Measurements from ENCODE around the gene BLOC1S2.
"Not testable (repeated sequence)": the region's sequence is repeated elsewhere in the genome, so short reads cannot be mapped to it uniquely, and the experiment has no call there.

The BLOC1S2 gene

DNA sequence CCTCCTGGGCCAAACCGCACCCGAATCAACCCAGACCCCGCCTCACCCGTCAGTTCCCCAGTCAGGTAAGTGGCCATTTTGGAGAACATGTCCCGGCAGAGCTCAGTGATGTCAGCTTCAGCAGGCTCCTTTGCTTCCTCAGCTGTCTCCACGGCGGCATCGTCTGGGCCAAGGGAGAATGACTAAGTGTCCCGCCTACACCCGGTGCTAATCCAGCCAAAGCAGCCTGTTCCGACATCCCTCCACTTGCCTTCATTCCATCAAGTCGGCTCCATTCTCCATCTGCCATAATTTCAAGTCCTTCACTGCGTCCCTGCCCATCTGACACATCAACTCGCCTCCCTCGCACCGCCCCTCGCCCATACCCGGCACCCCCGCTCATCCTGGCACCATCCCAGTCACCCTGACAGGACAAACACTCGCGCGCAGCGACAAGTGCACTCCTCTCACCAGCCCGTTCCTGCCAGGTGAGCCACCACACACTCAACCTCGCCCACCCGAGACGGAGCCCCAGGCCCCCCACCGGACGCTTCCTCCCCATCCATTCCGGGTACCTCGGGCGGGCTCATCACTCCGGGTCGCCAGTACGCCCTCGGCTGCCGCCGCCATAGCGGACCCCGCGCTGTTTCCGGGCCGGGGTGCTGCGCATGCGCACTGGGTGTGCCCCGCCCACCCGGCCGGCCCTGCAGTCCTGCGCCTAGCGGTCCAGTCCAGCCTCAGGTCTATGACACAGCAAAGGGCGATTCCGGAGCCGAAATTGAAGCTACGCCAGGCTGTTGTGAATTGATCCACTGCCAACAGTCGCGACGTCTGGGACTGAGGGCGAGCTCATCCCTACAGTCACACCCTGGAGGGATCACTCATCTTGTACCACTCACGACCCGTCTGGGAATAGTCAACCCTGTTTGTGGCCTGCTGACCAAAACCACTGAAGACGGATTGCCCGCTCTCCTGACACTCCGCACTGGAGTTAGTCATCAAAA lies at the start of gene BLOC1S2:
BLOC1S2 (minus strand) TSS at position 630 of the 983 bp plus-strand sequence; CDS start at position 609, 21 bp downstream.
- no peak for FAIRE-seq

DNA sequence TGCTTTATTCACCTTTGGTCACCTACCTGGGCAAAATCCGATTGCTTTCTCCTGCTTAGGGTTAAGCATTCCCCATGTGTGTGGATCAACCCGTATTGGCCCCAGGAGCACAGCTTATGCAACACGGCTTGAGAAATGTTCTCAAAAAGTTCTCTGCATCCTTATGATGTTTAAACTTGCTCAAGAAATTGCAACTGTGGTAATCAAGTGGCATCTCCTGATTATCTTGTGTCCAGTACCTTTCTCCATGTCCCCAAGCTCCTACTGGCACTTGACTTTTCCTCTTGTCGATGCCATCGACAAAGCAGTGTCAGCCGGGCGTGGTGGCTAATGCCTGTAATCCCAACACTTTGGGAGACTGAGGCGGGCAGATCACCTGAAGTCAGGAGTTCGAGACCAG lies 48.3 kb upstream of the BLOC1S2 start:
- no peak for FAIRE-seq

DNA sequence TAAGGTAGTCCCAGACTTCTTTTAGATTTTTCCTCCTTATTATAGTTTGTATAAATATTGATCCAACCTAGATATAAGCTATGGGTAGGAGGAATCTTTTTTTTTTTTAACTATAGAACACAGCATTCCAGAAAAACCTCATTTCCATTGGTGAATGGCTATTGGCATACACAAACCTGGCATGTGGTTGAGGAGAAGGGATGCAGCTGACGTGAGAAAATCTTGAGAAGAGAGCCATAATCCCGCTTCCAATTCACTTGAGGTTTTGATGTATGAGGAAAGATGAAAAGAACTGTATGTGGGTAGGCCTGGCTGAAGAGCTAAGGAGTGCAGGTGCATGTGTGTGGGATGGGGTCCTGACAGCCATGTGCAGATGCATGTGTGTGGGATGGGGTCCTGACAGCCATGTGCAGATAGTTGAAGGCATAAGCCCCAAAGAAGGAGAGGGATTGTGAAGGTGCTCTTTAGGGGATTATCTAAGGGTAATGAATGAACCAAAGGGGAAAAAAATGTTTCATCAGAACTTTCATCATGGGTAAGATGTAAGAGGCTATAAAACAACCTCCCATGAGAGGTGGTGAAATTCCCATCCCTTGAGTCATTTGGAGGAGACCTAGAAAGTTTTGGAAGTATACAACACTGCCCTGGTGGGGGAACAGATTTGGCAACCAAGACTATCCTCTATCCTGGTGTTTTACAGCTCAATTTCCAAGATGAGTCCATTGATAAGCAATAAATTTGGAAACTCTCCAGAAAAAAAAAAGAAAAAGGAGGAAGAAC lies 47.4 kb upstream of the BLOC1S2 start:
- no peak for FAIRE-seq

DNA sequence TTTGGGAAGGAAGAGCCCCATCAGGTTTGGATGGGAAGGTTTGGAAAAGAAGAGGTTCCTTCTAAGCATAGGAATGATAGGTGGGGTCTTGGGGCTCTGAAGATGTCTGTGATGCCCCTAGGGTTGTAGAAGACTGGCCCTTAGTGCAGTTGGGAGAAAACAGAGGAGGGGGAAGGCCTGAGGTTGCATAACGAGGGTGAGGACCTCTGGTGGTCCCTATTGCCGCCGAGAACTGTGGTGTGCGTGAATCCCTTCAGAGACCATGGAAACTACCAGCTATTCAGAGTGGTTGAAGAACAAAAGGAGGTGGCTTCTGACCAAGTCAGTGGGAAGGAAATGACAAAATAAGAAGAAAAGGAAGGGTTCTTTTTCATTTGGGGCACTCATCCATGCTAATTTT lies 46.6 kb upstream of the BLOC1S2 start:
- no peak for FAIRE-seq

DNA sequence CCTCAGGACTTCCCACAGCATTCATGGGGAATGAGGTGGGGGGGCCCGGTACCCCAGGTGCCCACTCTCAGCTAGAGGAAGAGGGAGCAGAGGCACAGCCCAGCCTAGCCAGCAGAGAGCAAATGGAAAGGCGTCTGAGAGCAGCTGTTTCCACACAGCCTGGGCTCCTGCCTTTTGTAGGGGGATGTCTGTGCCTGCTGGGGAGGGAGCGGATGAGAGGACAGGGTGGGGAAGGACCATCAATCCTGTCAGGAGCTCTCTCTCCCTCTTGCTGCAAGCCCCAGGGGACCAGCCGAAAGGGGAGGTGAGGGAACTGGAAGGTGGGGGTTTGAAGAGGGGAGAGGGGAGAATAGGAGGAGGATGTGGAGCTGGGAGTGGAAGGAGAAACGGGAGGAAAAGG lies 43.6 kb upstream of the BLOC1S2 start, which contains the start of gene PKD2L1:
PKD2L1 (minus strand) TSS at position 150 of the 400 bp plus-strand sequence; CDS start at position 25, 125 bp downstream.
- FAIRE-seq: no peak

DNA sequence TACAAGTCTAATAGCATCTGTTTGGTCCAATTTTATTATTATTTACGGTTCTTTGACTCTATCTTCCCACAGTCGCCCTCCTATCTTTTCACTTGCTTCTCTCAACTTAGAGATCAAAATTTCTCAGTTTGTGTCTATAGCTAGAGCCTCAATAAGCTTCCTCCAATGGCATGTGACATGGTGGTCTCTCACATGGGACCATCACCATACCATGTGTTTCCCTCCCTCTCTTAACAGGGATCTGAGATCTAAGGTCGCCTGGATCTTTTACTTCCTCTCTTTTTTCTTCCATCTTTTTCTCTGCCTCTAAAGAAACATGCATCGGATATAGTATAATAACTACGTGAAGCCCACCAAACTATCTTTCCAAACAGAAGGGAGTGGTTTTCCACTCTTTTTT lies 41.7 kb upstream of the BLOC1S2 start:
- no peak for FAIRE-seq

DNA sequence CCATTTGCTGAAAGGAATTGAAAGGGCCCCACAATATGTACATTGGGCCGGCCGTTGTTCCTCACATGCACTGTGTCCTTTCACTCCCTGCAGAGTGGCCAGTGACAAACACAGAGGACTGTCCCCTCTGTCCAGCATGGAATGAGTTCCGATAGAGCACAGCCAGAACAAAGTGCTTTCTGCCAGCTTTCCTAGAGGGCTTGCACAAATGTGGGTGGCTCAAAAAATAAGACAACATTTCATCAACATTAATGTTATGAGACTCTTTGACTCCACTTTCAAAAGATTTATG lies 41.2 kb upstream of the BLOC1S2 start:
- no peak for FAIRE-seq

DNA sequence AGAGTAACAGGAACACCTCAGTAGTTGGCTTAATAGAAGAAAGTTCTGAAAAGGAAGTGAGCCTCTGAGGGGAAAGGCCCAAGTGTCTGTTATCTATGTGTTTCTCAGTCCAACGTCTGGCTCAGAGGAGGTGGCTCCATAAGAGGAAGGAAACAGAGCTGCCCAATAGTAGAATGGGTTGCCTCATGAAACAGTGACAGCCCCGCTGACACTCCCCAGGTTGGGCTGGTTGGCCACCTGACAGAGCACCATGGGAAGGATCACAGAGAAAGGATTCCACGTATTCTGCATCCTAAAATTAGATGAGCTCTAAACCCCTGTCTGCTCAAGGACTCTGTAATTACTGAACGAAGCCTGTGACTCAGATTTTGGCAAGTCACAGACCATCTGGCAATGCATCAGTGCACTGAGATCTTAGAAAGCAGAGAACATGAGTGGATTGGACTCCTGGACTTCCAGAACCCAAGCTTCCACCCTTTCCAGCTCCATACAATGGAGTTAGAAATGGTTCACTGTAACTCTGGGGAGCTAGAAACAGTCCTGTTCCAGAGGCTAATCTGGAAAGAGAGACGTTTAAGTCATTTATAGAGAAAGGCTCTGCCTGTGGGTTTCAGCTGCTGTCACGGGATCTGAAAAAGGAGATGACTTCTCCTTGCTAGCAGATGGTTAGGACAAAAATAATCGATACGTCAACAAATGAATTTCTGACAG lies 40.7 kb upstream of the BLOC1S2 start:
- no peak for FAIRE-seq

DNA sequence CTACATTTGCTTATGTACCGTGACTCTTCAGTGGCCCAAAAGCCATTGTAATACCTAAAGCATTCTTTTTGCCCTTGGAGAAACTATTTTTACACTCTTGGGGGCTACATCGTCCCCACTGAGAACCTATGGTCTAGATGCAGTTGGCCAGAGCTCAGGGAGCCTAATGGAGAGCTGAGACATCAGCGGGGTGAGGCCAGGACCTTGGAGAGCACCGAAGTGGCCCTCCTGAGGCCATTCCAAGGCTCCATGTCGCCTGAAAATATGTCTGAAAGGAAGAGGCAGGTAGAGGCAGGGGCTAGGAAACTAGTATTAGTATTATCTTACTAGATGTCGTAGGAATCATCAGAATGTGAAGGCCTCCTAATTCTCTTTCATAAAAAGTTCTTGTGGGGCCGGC lies 38.7 kb upstream of the BLOC1S2 start:
- FAIRE-seq: no peak

DNA sequence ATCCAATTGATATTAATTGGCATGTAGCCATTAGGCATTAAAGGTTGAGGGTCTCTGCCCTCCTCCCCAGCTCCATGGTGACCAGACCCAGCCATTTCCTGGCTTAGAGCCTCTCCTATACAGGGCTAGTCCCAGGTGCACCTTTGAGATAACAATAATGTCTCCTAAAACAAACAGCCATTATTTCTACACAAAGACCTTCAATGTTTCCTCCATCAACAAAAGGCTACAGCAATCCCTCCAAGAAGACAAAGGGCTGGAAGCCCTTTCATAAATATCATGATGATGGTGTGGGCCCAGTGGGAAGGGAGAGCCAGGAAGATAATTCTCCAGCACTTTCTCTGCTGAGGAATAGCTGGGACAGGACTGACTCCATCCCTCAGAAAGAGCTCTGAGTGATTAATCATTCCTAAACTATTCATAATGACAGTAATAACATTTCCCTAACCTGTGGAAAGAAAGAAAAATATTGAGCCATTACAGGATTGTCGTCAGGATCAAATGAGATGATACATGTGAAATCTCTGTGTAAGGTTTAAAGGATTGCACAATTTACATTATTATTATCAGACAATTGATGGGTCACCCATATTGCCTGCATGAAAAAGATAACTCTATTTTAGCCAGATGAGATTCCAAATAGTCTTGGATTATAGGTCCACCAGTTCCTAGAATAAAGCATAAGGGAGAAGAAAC lies 33.4 kb upstream of the BLOC1S2 start:
- no peak for FAIRE-seq

DNA sequence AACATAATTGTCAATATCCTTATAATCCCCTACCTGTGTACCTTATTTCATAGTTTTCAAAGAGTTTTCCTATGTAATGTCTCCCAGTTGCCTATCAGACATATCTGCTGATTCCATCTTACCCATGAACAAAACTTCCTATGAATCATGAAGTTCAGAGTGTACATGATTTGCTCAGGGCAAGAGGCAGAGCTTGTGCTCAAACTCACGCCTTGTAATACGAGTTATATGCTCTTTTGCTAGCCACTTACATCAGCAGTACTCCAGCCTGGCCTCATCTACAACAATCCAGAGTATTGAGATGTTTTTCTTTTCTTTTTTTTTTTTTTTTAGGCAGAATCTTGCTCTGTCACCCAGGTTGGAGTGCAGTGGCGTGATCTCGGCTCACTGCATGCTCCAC lies 31.7 kb upstream of the BLOC1S2 start:
- FAIRE-seq: no peak

DNA sequence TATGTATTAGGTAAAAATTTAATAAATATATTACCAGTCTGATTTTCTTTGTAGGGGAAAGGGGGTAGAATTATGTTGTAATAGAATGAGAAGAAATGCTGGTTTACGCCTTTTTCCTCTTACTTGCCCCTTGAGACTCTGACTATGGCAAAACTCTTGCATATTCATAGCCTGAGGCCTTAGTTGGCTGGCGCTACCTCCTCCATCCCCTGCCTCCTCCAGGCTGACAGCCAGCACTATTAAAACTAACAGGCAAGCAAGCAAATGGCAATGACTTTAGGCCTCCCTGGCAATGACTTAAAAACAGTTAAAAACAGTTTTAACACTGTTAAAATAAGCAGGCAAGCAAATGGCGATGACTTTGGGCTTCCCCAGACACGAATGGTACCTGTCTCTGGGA lies 29.1 kb upstream of the BLOC1S2 start:
- FAIRE-seq: no peak

DNA sequence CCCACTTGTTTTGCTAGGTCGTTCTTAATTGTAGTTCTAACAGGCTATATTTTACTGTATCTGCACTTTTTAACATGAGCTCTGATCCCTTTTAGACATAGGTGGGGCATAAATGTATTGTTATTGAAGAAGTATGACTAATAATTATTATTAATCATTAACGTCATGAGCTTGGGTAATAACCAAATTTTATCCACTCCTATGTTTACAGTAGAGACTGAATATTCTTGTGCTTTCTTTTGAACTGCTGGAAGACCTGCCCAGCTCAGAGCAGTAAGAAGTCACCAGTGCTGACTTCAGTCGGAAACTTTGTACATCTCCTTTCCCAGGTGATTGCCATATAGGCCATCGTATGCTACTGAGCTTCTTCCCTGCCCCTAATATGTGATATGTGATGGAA lies 24.8 kb upstream of the BLOC1S2 start:
- FAIRE-seq: no peak

DNA sequence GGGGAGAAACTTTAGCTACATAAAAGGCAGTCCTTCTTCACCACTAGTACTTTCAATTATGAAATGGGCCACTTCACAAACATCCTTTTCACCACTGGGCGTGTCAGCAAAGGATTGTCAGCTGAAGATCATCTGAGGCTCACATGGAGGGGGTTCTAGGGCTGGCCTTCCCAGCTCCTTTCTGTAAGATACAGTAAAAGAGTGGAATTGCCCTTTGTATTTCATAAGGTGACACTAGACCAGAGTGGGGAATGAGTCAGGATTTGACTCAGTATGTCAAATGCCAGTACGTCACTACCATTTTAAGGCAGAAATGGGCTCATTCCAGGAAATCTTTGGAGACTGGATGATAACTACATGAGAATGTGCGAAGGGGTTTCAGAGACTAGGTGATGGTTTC lies 21.2 kb upstream of the BLOC1S2 start:
- FAIRE-seq: no peak

DNA sequence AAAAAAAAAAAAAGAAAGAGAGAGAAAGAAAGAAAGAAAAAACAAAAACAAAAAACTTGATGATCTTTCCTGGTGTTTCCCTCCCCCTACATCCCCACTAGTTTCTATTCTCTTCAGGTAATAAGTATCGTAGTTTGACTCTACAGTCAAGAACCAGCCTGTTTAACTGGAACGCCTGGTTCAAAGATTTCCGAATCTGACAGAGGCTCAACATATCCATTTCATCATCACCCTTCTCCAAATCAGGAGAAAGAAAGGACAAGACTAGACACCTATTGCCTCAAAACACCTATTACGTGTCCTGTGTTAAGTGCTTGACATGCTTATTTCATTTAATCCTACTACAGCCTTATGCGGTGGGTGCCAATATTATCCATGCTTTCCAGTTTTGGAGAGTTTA lies 20.4 kb upstream of the BLOC1S2 start:
- FAIRE-seq: no peak

DNA sequence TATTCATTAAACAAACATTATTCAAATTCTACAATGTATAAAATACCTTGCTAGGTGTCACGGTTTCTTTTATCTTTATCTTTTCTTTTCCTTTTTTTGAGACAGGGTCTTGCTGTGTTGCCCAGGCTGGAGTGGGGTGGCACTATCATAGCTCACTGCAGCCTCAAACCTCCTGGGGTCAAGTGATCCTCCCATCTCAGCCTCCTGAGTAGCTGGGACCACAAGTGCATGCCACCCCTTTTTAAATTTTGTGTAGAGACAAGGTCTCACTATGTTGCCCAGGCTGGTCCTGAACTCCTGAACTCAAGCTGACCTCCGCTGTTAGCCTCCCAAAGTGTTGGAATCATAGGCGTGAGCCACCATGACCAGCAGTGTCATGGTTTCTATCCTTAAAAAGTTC lies 17.9 kb upstream of the BLOC1S2 start:
- no peak for FAIRE-seq

DNA sequence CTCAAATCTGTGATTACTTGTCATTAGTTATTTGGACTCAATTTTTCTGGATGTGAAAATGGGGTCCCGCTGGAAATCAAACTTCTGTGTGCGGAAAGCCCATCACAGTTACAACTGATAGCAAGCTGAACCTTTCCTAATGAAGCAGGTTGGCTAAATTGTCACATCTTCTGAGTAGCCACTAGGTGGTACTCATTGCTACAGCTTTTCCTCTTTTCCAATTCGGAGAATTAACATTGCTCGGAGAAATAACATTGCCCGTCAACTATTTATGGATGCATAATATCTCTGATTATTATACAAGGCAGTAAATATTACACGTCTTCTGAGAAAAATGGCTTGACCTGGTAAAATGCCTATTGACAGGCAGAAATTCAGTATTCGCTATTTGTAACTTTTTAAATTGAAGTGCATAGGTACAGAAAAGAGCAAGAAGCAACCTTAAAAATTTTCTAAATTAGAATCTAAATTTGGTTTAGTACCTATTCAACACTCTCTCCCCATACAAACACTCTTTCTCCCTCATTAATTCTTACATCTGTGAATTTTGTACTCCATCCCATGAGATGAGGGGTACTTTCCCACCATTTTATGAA lies 17.3 kb upstream of the BLOC1S2 start:
- FAIRE-seq: peak; percentile 93

DNA sequence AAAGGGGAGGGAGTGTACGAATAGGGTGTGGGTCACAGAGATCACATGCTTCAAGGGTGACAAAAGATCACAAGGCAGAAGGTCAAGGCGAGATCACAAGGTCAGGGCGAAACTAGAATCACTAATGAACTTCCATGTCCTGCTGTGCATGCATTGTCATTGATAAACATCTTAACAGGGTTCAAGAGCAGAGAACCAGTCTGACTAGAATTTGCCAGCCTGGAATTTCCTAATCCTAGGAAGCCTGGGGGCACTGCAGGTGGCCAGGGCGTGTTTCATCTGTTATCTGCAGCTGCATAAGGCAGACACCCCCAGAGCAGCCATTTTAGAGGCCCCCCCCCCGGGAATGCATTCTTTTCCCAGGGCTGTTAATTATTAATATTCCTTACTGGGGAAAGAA lies 14.6 kb upstream of the BLOC1S2 start:
- not testable (repeated sequence) for FAIRE-seq

DNA sequence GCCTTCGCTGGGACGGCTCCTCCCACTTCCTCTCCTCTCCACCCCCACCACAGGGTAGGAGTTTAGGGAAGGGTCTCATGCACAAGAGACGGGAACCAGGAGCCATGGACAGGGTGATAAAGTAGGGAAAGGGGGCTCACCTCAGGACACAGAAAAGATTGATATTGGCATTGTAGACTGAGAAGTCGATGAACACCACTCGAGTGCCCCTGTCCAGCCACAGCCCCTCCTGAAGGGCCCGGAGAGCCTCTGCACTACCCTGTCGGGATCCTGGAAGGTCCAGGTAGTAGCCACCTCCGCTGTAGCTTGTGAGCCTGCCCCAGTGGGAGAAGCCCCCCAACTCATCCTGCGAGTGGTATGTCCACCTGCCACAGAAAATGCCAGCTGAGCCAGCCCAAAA lies 10.8 kb upstream of the BLOC1S2 start:
- FAIRE-seq: no peak

DNA sequence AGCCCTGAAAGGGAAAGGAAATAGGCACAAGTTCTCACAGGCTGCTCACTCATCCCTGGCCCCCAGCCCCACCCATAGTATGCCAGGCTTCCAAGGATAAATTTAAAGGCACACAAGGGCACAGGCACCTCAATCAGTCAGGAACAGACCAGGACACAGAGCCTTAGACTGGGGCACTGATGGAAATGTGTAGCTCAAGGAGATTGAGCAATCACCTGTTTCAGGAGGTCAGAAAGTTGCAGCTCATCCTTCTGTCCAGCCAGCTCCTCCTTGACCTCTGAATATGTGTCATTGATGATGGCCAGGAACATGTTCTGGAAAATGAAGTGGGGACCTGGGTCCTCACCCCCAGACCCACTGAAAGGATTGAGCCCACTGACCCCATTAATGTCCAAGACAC lies 6.6 kb upstream of the BLOC1S2 start:
- no peak for FAIRE-seq

DNA sequence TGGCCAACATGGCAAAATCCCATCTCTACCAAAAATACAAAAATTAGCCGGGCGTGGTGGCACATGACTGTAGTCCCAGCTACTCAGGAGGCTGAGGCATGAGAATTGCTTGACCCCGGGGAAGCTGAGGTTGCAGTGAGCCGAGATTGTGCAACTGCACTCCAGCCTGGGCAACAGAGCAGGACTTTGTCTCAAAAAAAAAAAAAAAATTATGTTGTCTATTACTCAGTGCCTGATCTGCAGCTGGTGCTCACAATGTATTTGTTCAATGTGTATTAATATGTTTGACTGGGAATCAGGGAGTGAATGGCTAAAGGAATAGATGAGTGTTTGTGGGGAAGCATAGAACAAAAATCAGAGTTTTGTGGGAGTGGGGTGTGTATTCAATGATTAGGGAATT lies 5.8 kb upstream of the BLOC1S2 start:
- not testable (repeated sequence) for FAIRE-seq

DNA sequence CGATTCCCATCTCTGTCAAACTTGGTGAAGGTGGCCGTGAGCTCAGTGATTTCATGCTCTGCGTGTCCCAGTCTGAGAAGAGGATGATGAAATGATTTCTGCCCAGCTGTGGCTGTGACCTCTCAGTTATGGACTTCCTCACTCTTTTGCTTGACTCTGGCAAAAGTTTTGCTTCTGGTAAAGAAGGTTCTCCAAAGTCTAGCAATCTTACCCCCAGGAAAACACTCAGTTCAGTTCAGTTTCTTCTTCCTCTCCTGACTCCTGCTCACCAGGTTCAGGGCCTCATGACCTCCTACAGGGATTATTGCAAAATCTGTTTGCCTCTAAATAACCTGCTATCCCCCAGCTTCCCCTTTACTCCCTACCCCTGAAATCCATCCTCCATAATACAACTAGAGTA lies 4.9 kb upstream of the BLOC1S2 start:
- no peak for FAIRE-seq
